Transverse colon (tissue), 4 donors: ENCODE results near the gene TUBB.

Source experiments
- EP300 ChIP-seq: sonication (generic); formaldehyde crosslinking; IDR thresholded peaks from one replicate; pipeline ENCODE4 v1.6.1; 2017; ENCODE audit warnings: antibody characterized with exemption, low read depth
- POLR2AphosphoS5 ChIP-seq, 3 donors: sonication (generic); formaldehyde crosslinking; IDR thresholded peaks; one replicate each; pipeline ENCODE4 v1.6.1; 2016; ENCODE audit warnings: antibody characterized with exemption in 3 of 3
- TF ChIP-seq, protein P1 (sequence below), 5 experiments: fragments of 200-600 bp in 3 of 5; fragments of 450-650 bp in 2 of 5; sonication (generic) in 3 of 5; IDR thresholded peaks; 1 replicate in 2 of 5; 2 replicates in 3 of 5; pipeline ENCODE4 v1.5.1; 2016 to 2017; ENCODE audit warnings: antibody characterized with exemption in 5 of 5, inconsistent platforms in 3 of 5, mild to moderate bottlenecking in 2 of 5, moderate library complexity in 1 of 5

DNA sequence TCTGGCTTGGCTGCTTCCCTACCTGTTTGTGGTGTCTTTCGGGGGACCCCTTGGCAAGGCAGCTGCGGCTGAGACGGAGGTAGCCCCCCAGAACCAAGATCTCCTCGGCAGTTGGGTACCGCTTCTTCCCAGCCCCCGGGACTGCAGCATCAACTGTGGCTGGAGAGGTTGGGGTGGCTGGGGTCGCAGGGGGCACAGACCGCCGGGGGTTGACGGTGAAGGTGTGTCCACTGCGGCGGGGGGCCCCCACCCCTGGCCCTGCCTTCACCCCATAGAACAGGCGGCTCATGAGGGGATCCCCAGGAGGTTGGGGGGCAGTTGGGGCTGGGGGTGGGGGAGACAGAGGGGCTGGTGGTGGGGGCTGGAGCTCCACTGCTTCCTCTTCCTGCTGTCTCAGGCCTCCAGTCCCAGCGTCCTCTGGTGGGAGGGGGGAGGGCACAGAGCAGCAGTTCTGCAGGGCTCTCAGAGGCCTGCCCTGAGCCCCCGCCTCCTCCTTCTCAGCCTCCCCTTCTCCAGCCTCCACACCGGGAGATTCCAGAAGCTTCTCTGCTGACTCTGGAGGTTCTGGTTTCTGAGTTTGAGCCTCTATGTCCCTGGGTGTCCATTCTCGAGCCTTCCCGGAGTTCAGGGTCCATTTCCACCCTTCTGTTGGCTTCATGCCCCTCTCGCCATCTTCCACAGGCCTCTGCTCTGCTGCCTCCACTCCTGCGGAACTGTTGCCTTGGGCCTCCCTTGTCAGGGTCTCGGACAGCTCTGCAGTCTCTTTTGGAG, 35.6 kb upstream of the TUBB start:
- TF ChIP-seq EP300, result no peak
- TF ChIP-seq, protein P1, sequence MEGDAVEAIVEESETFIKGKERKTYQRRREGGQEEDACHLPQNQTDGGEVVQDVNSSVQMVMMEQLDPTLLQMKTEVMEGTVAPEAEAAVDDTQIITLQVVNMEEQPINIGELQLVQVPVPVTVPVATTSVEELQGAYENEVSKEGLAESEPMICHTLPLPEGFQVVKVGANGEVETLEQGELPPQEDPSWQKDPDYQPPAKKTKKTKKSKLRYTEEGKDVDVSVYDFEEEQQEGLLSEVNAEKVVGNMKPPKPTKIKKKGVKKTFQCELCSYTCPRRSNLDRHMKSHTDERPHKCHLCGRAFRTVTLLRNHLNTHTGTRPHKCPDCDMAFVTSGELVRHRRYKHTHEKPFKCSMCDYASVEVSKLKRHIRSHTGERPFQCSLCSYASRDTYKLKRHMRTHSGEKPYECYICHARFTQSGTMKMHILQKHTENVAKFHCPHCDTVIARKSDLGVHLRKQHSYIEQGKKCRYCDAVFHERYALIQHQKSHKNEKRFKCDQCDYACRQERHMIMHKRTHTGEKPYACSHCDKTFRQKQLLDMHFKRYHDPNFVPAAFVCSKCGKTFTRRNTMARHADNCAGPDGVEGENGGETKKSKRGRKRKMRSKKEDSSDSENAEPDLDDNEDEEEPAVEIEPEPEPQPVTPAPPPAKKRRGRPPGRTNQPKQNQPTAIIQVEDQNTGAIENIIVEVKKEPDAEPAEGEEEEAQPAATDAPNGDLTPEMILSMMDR (IDR thresholded peaks at IDR 0.05), result no peak
- TF ChIP-seq POLR2AphosphoS5 (IDR thresholded peaks at IDR 0.05), result no peak
